ENCODE data around the gene PRKCE. TPM values are rescaled to one million over a fixed set of nuclear protein-coding genes. Genes with fewer than 3 reads are reported as not detected.

The PRKCE gene
- total RNA-seq, 3 donors from 2014 or later (not counting 1 experiment from before 2014, with no cell fraction given) = 35.2 to 42.1 (median 38.6) TPM

DNA sequence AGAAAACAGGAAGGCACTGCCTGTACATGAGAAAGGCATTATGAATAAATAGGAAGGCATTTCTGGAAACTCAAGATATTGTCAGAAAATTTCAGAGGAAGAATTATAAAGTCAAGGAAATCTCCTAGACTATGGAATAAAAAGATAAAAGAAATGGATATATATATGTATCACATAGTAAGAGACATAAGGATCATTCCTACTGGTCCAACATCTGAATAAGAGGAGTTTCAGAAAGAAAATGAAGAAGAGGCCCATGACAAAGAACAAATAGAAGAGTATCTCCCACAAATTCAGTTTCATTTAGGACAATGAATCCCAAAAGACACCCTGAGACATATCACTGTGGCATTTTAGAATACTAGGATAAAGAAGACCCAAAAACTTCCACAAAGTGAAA lies 178.8 kb downstream of the PRKCE start:
- Mint-ChIP-seq H3K27ac (no peak overlapping the region), H3K4me1 (peaks cover 30 to 31% of the 10 kb centered on the region in 2 donors), H3K36me3 (peaks cover 18% of the 10 kb centered on the region), H3K9me3 (peaks cover 7 to 10% of the 10 kb centered on the region in 2 donors), H3K4me3 (no peak overlapping the region), H3K27me3 (ENCODE audit: low read depth in 2 of 2) (peaks cover 0 to 4% of the 10 kb centered on the region in 2 donors)
- TF ChIP-seq, protein P1, sequence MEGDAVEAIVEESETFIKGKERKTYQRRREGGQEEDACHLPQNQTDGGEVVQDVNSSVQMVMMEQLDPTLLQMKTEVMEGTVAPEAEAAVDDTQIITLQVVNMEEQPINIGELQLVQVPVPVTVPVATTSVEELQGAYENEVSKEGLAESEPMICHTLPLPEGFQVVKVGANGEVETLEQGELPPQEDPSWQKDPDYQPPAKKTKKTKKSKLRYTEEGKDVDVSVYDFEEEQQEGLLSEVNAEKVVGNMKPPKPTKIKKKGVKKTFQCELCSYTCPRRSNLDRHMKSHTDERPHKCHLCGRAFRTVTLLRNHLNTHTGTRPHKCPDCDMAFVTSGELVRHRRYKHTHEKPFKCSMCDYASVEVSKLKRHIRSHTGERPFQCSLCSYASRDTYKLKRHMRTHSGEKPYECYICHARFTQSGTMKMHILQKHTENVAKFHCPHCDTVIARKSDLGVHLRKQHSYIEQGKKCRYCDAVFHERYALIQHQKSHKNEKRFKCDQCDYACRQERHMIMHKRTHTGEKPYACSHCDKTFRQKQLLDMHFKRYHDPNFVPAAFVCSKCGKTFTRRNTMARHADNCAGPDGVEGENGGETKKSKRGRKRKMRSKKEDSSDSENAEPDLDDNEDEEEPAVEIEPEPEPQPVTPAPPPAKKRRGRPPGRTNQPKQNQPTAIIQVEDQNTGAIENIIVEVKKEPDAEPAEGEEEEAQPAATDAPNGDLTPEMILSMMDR (IDR thresholded peaks at IDR 0.05) = no peak
- Histone ChIP-seq H3K27me3 (ENCODE audit: control insufficient read depth, insufficient read depth, low read length) (no peaks in the 10 kb centered on the region), H3K9me3 (ENCODE audit: control insufficient read depth, insufficient read depth, low read length) (peaks cover 3% of the 10 kb centered on the region), H3K4me1 (ENCODE audit: control insufficient read depth, insufficient read depth, low read length) (no peaks in the 10 kb centered on the region), H3K27ac (ENCODE audit: low read length) (no peak overlapping the region), H3K36me3 (ENCODE audit: control insufficient read depth, insufficient read depth, low read length) (no peaks in the 10 kb centered on the region), H3K4me3 (ENCODE audit: low read length) (no peak overlapping the region)
- ATAC-seq (no peak), DNase-seq (no peak)
- intact Hi-C loops (cut with micrococcal nuclease) = no loop called here

DNA sequence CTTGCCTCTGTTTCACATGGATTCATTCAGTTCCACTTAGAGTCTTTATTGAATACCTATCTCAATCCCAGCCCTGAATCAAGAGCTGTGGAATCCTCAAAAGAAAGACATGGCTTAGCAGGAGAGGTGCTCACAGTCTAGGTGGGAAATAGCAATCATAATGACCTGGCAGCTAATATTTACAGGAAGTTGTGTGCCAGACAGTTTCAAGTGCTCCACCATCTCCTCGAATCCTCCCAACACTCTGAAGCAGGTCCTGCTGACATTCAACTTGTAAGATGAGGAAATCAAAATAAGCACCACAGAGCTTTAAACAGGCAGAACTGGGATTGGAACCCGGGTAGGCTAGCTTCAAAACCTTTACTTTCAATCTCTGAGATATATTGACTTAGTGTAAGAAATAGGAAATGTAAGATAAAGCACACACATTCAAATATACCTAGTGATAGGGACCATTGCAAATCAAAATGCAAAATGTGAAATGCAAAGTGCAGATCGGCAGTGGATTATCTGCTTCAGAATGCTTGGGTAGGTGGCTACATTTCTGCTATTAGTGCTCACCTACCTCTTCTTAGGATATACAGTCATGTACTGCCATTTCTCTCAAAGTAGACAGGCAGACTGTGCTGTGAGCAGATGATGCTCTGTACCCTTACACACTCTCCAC lies 182.0 kb downstream of the PRKCE start:
- TF ChIP-seq, protein P1 (IDR thresholded peaks at IDR 0.05) = no peak
- 61% methylated on average over 2 of the region's 3 CpGs for WGBS (ENCODE audit: insufficient coverage)
- no peak for ATAC-seq

DNA sequence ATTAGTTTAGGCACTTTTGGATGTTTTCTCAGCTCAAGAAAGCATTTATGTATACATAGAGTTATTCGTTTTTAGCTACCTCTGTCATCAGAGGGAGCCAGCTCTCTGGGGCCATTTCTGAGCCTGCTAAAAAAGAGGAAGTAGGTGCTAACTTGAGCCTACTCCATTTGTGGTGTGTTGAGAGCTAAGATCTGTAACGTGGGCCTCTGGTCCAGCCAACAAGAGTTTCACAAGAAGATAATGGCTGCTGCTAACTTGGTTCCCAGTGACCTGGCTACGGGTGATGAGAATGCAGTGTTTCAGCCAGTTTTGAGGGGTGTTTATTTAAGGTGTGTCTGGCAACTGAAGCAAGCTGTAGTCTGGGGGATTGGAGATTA lies 182.5 kb downstream of the PRKCE start:
- ATAC-seq (peak in 1 of 3 donors; percentile 60), DNase-seq (no peak)
- H3K27ac ChIP-seq (ENCODE audit: low read length) = no peak overlapping the region
- WGBS (ENCODE audit: insufficient coverage) = 36% methylated on average over 3 of the region's 3 CpGs
- no peaks in the 10 kb centered on the region for H3K27me3 Mint-ChIP-seq (ENCODE audit: low read depth in 2 of 2)
- intact Hi-C loops (cut with micrococcal nuclease) = no loop called here
- H3K9me3 ChIP-seq (ENCODE audit: control insufficient read depth, insufficient read depth, low read length) = peaks cover 3% of the 10 kb centered on the region
- peaks cover 18% of the 10 kb centered on the region for H3K36me3 Mint-ChIP-seq
- peaks cover 7 to 10% of the 10 kb centered on the region in 2 donors for H3K9me3 Mint-ChIP-seq
- TF ChIP-seq, protein P1 (IDR thresholded peaks at IDR 0.05) = no peak
- peaks cover 19% of the 10 kb centered on the region for H3K4me1 ChIP-seq (ENCODE audit: control insufficient read depth, insufficient read depth, low read length)
- peak overlapping the region; percentile 1 to 5 for H3K27ac Mint-ChIP-seq
- H3K36me3 ChIP-seq (ENCODE audit: control insufficient read depth, insufficient read depth, low read length) = no peaks in the 10 kb centered on the region
- no peak overlapping the region for H3K4me3 ChIP-seq (ENCODE audit: low read length)
- no peak overlapping the region for H3K4me3 Mint-ChIP-seq
- H3K27me3 ChIP-seq (ENCODE audit: control insufficient read depth, insufficient read depth, low read length) = no peaks in the 10 kb centered on the region
- H3K4me1 Mint-ChIP-seq = peaks cover 22 to 43% of the 10 kb centered on the region in 2 donors

More for the DNA sequence above, 182.0 kb downstream of the PRKCE start:
- peaks cover 7 to 10% of the 10 kb centered on the region in 2 donors for H3K9me3 Mint-ChIP-seq
- Histone ChIP-seq H3K4me1 (ENCODE audit: control insufficient read depth, insufficient read depth, low read length) (peaks cover 19% of the 10 kb centered on the region), H3K36me3 (ENCODE audit: control insufficient read depth, insufficient read depth, low read length) (no peaks in the 10 kb centered on the region), H3K27ac (ENCODE audit: low read length) (no peak overlapping the region), H3K27me3 (ENCODE audit: control insufficient read depth, insufficient read depth, low read length) (no peaks in the 10 kb centered on the region), H3K9me3 (ENCODE audit: control insufficient read depth, insufficient read depth, low read length) (peaks cover 3% of the 10 kb centered on the region), H3K4me3 (ENCODE audit: low read length) (no peak overlapping the region)
- intact Hi-C loops (cut with micrococcal nuclease) = no loop called here
- H3K36me3 Mint-ChIP-seq = peaks cover 18% of the 10 kb centered on the region
- no peak overlapping the region for H3K4me3 Mint-ChIP-seq
- DNase-seq = no peak
- peak overlapping the region; percentile 1 to 5 for H3K27ac Mint-ChIP-seq
- no peaks in the 10 kb centered on the region for H3K27me3 Mint-ChIP-seq (ENCODE audit: low read depth in 2 of 2)
- peaks cover 22 to 41% of the 10 kb centered on the region in 2 donors for H3K4me1 Mint-ChIP-seq

DNA sequence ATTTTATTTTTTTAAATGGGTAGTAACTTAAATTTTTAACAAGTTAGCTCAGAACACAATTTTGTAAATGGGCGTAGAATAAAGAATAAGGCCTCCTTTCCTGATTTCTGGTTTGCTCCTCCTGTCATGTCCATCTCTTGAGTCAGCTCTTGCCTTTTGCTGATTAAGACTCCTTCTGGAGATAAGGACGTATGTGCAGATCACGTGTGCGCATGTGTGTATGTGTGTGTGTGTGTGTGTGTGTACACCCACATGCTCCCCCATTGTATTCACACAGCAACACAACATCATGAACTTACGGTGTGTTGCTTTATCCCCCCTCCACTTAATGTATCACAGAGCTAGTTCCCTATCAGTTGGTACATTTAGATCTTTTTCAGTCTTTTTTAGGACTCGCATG lies 182.9 kb downstream of the PRKCE start:
- Histone ChIP-seq H3K4me1 (ENCODE audit: control insufficient read depth, insufficient read depth, low read length) (peaks cover 19% of the 10 kb centered on the region), H3K9me3 (ENCODE audit: control insufficient read depth, insufficient read depth, low read length) (peaks cover 3% of the 10 kb centered on the region), H3K27ac (ENCODE audit: low read length) (no peak overlapping the region), H3K4me3 (ENCODE audit: low read length) (no peak overlapping the region), H3K27me3 (ENCODE audit: control insufficient read depth, insufficient read depth, low read length) (no peaks in the 10 kb centered on the region), H3K36me3 (ENCODE audit: control insufficient read depth, insufficient read depth, low read length) (no peaks in the 10 kb centered on the region)
- DNase-seq = no peak
- Mint-ChIP-seq H3K27ac (no peak overlapping the region), H3K36me3 (peaks cover 18% of the 10 kb centered on the region), H3K4me3 (no peak overlapping the region), H3K27me3 (ENCODE audit: low read depth in 2 of 2) (no peaks in the 10 kb centered on the region), H3K9me3 (peaks cover 7 to 10% of the 10 kb centered on the region in 2 donors), H3K4me1 (peaks cover 22 to 43% of the 10 kb centered on the region in 2 donors)
- intact Hi-C loops (cut with micrococcal nuclease) = no loop called here
- TF ChIP-seq, protein P1 (IDR thresholded peaks at IDR 0.05) = no peak
- ATAC-seq = no peak
- 81% methylated on average over 3 of the region's 6 CpGs for WGBS (ENCODE audit: insufficient coverage)
